RWPE2 (cell line): Measurements from ENCODE around the gene TLCD1.

Experiments used
- ATAC-seq: fragments of 200-7000 bp; cut with Tn5 transposase; 3 replicates; pipeline ENCODE4 v1.9.1; 2021; ENCODE audit warnings: low read depth
- DNase-seq: peaks from one replicate; pipeline ENCODE4 v3.0.0-alpha.2; 2020; ENCODE audit warnings: low spot score
- H3K27ac ChIP-seq: fragments of 450-650 bp; 2 replicates; pipeline ENCODE4 v1.5.1; 2017; ENCODE audit warnings: mild to moderate bottlenecking; ENCODE audit not compliant: poor library complexity, severe bottlenecking
- H3K27me3 ChIP-seq: fragments of 250-450 bp; sonication (Bioruptor Pico); 2 replicates; pipeline ENCODE4 v1.5.1; 2021; ENCODE audit warnings: mild to moderate bottlenecking, moderate library complexity; ENCODE audit not compliant: insufficient read depth, poor library complexity, severe bottlenecking
- H3K36me3 ChIP-seq: fragments of 250-450 bp; sonication (Bioruptor Pico); 2 replicates; pipeline ENCODE4 v1.5.1; 2020; ENCODE audit warnings: low read depth, mild to moderate bottlenecking, moderate library complexity
- H3K4me1 ChIP-seq: fragments of 250-450 bp; sonication (Bioruptor Pico); 2 replicates; pipeline ENCODE4 v1.5.1; 2021; ENCODE audit warnings: mild to moderate bottlenecking, moderate library complexity; ENCODE audit not compliant: insufficient read depth, poor library complexity, severe bottlenecking
- H3K4me3 ChIP-seq: fragments of 250-450 bp; sonication (Bioruptor Pico); 2 replicates; pipeline ENCODE4 v1.5.1; 2021; ENCODE audit warnings: mild to moderate bottlenecking, moderate library complexity; ENCODE audit not compliant: severe bottlenecking
- H3K9me3 ChIP-seq: fragments of 250-450 bp; sonication (Bioruptor Pico); 2 replicates; pipeline ENCODE4 v1.5.1; 2021; ENCODE audit warnings: mild to moderate bottlenecking, moderate library complexity; ENCODE audit not compliant: severe bottlenecking
- CTCF ChIP-seq: fragments of 450-650 bp; IDR thresholded peaks from one replicate; pipeline ENCODE4 v1.5.1; 2017; ENCODE audit warnings: mild to moderate bottlenecking, moderate library complexity; ENCODE audit not compliant: poor library complexity, severe bottlenecking

Gene TLCD1

GRCh38 chr17:28756049-28756804 lies 30.2 kb upstream of the TLCD1 start:
- no peak for ATAC-seq
- peaks cover 34% of the 10 kb centered on the region for H3K36me3 ChIP-seq
- DNase-seq: no peak
- no peak overlapping the region for H3K27ac ChIP-seq
- H3K9me3 ChIP-seq: no peaks in the 10 kb centered on the region
- no peak for TF ChIP-seq CTCF
- no peaks in the 10 kb centered on the region for H3K27me3 ChIP-seq
- H3K4me3 ChIP-seq: no peak overlapping the region
- H3K4me1 ChIP-seq: no peaks in the 10 kb centered on the region

- no peak for ATAC-seq
- Histone ChIP-seq H3K4me1 (no peaks in the 10 kb centered on the region), H3K36me3 (peaks cover 38% of the 10 kb centered on the region), H3K9me3 (no peaks in the 10 kb centered on the region), H3K27ac (no peak overlapping the region), H3K4me3 (no peak overlapping the region), H3K27me3 (no peaks in the 10 kb centered on the region)
- no peak for TF ChIP-seq CTCF
- no peak for DNase-seq
These were observed 29.5 kb upstream of the TLCD1 start for GRCh38 chr17:28755486-28755885.

- Histone ChIP-seq H3K27ac (no peak overlapping the region), H3K4me1 (peaks cover 12% of the 10 kb centered on the region), H3K4me3 (no peak overlapping the region), H3K9me3 (no peaks in the 10 kb centered on the region), H3K27me3 (no peaks in the 10 kb centered on the region), H3K36me3 (peaks cover 46% of the 10 kb centered on the region)
- no peak for DNase-seq
- ATAC-seq: no peak
- TF ChIP-seq CTCF: no peak
These were observed 25.8 kb upstream of the TLCD1 start for GRCh38 chr17:28751600-28752366.

- peak; percentile 98 for TF ChIP-seq CTCF
- DNase-seq: peak; percentile 91
- H3K4me1 ChIP-seq: peaks cover 19% of the 10 kb centered on the region
- no peaks in the 10 kb centered on the region for H3K27me3 ChIP-seq
- H3K36me3 ChIP-seq: peaks cover 59% of the 10 kb centered on the region
- H3K4me3 ChIP-seq: no peak overlapping the region
- no peaks in the 10 kb centered on the region for H3K9me3 ChIP-seq
- peak; percentile 52 for ATAC-seq
- peak overlapping the region; percentile 95 for H3K27ac ChIP-seq
These were observed 24.4 kb upstream of the TLCD1 start for GRCh38 chr17:28750178-28751047.
